Lower lobe of right lung (tissue), 2 donors: ENCODE measurements around the gene RHBDL3. TPM values are rescaled to one million over a fixed set of nuclear protein-coding genes. Genes with fewer than 3 reads are reported as not detected.
"Not testable (repeated sequence)": the region's sequence is repeated elsewhere in the genome, so short reads cannot be mapped to it uniquely, and the experiment has no call there.

Experiments used
- ATAC-seq, 2 donors: fragments of 200-7000 bp; cut with Tn5 transposase; one replicate each; pipeline ENCODE4 v1.9.1; 2020 to 2022; ENCODE audit warnings: mild to moderate bottlenecking in 2 of 2, moderate library complexity in 2 of 2
- DNase-seq: peaks from one replicate; pipeline ENCODE4 v3.0.0-alpha.2; 2020
- H3K27ac ChIP-seq: fragments of 200-600 bp; one replicate; pipeline ENCODE4 v1.8.0; 2022
- H3K27me3 ChIP-seq: fragments of 200-600 bp; one replicate; pipeline ENCODE4 v1.8.0; 2022; ENCODE audit warnings: low read depth
- H3K36me3 ChIP-seq: fragments of 200-600 bp; one replicate; pipeline ENCODE4 v1.8.0; 2022; ENCODE audit warnings: mild to moderate bottlenecking
- H3K4me1 ChIP-seq: fragments of 200-600 bp; one replicate; pipeline ENCODE4 v1.8.0; 2022
- H3K4me3 ChIP-seq: fragments of 200-600 bp; one replicate; pipeline ENCODE4 v1.8.0; 2022; ENCODE audit warnings: mild to moderate bottlenecking
- H3K9me3 ChIP-seq: fragments of 200-600 bp; one replicate; pipeline ENCODE4 v1.8.0; 2022
- CTCF ChIP-seq: fragments of 200-600 bp; IDR thresholded peaks from one replicate; pipeline ENCODE4 v1.8.0; 2022; ENCODE audit warnings: antibody characterized with exemption, mild to moderate bottlenecking
- intact Hi-C: fragments of 100-400 bp; cut with DNase I; formaldehyde crosslinking; loops from one replicate; pipeline ENCODE4 v1.11.0; 2022
- total RNA-seq: library from RNA; stranded (reverse); fragmentation: NEBNext Ultra II Directional; extraction: Animal tissue kit (Norgen Biotek cat#: 25700); gene quantifications from one replicate; pipeline ENCODE4 v1.2.1, GENCODE V29; 2021
- donor health status: DM: no; HTN: yes; CAD: no; lungs with severe emphysema.

The RHBDL3 gene
- total RNA-seq, 1 donor from 2014 or later, result 0.18 TPM

DNA sequence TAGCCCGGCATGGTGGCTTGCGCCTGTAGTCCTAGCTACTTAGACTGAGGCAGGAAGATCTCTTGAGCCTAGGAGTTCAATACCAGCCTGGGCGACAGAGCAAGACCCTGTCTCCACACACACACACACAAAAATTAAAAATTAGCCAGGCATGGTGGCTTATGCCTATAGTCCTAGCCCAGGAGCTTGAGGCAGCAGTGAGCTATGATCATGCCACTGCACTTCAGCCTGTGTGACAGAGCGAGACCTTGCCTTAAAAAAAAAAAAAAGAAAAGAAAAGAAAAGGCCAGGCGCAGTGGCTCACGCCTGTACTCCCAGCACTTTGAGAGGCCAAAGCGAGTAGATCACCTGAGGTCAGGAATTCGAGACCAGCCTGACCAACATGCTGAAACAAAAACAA lies 52.4 kb downstream of the RHBDL3 start:
- no peaks in the 10 kb centered on the region for H3K9me3 ChIP-seq
- no peaks in the 10 kb centered on the region for H3K36me3 ChIP-seq
- no peak for DNase-seq
- intact Hi-C loops, result loop anchor here (10.0 kb wide), 1 partner anchor 63 kb away; no protein-coding TSS in a partner anchor
- H3K4me1 ChIP-seq, result no peaks in the 10 kb centered on the region
- H3K4me3 ChIP-seq, result no peak overlapping the region
- H3K27me3 ChIP-seq, result no peaks in the 10 kb centered on the region
- no peak for ATAC-seq
- no peak overlapping the region for H3K27ac ChIP-seq
- TF ChIP-seq CTCF, result no peak

DNA sequence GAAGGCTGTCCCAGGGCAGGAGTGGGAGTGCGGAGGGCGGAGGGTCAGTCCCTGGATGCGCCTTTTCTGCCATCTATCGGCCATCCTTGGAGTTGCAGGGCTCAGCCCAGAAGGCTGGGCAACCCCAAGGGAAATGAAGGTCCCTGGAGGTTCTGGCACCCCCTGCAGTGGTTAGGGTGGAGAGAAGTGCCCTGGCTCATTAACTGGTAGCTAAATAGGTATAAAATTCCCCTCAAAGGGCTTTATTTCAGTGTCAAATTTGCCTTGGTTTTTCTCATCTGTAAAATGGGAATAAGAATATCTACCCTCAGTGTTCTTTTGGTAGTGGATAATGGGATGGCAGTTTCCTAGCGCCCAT lies 53.9 kb downstream of the RHBDL3 start:
- H3K9me3 ChIP-seq, result no peaks in the 10 kb centered on the region
- H3K27ac ChIP-seq, result no peak overlapping the region
- peak overlapping the region; percentile 38 for H3K4me3 ChIP-seq
- intact Hi-C loops, result loop anchor here (10.0 kb wide), 1 partner anchor 65 kb away; no protein-coding TSS in a partner anchor
- peak; percentile 84 for DNase-seq
- H3K36me3 ChIP-seq, result no peaks in the 10 kb centered on the region
- no peaks in the 10 kb centered on the region for H3K27me3 ChIP-seq
- peaks cover 5% of the 10 kb centered on the region for H3K4me1 ChIP-seq
- peak; percentile 93 to 94 for ATAC-seq
- TF ChIP-seq CTCF, result peak; percentile 94

DNA sequence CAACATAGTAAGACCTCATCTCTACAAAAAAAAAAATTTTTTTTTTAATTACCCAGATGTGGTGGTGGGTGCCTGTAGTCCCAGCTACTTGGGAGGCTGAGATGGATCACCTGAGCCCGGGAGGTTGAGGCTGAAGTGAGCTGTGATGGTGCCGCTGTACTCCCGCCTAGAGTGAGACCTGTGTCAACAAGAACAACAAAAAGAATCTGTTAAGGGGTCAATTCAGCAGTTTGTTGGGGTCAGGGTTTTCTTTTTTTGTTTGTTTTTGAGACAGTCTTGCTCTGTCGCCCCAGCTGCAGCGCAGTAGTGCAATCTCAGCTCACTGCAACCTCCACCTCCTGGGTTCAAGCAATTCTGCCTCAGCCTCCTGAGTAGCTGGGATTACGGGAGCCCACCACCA lies 54.4 kb downstream of the RHBDL3 start:
- H3K4me3 ChIP-seq, H3K27ac ChIP-seq, intact Hi-C loops, H3K36me3 ChIP-seq, H3K9me3 ChIP-seq, H3K4me1 ChIP-seq, H3K27me3 ChIP-seq, DNase-seq, ATAC-seq: not testable (repeated sequence)

DNA sequence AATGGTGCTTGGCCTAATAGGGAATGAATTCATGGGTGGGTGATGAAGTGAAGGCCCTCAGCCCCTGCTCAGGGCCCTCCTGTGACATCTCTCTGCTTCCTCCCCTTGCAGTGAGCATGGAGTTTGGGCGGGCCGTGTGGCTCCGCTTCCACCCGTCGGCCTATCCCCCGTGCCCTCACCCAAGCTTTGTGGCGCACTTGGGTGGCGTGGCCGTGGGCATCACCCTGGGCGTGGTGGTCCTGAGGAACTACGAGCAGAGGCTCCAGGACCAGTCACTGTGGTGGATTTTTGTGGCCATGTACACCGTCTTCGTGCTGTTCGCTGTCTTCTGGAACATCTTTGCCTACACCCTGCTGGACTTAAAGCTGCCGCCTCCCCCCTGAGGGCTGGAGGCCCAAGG lies 55.2 kb downstream of the RHBDL3 start:
- intact Hi-C loops, result no loop called here
- H3K4me1 ChIP-seq, result peaks cover 7% of the 10 kb centered on the region
- no peaks in the 10 kb centered on the region for H3K9me3 ChIP-seq
- no peak overlapping the region for H3K4me3 ChIP-seq
- no peak for TF ChIP-seq CTCF
- H3K27me3 ChIP-seq, result no peaks in the 10 kb centered on the region
- ATAC-seq, result no peak
- DNase-seq, result no peak
- no peaks in the 10 kb centered on the region for H3K36me3 ChIP-seq
- no peak overlapping the region for H3K27ac ChIP-seq

- no peak overlapping the region for H3K27ac ChIP-seq
- DNase-seq (peak; percentile 67), ATAC-seq (peak; percentile 11 to 32)
- no peak for TF ChIP-seq CTCF
- no peaks in the 10 kb centered on the region for H3K27me3 ChIP-seq
- intact Hi-C loops, result no loop called here
- no peak overlapping the region for H3K4me3 ChIP-seq
- H3K9me3 ChIP-seq, result no peaks in the 10 kb centered on the region
- H3K4me1 ChIP-seq, result peaks cover 7% of the 10 kb centered on the region
- no peaks in the 10 kb centered on the region for H3K36me3 ChIP-seq
Measured at GRCh38 chr17:32323046-32323445, 57.4 kb downstream of the RHBDL3 start.

GRCh38 chr17:32323811-32324491 lies 58.3 kb downstream of the RHBDL3 start:
- Histone ChIP-seq H3K36me3 (no peaks in the 10 kb centered on the region), H3K27ac (no peak overlapping the region), H3K27me3 (no peaks in the 10 kb centered on the region), H3K4me3 (peak overlapping the region; percentile 38), H3K9me3 (no peaks in the 10 kb centered on the region), H3K4me1 (peaks cover 7% of the 10 kb centered on the region)
- ATAC-seq, result peak; percentile 16 to 58
- no peak for TF ChIP-seq CTCF
- DNase-seq, result no peak
- intact Hi-C loops, result no loop called here
